HG03196 (cell line): ENCODE measurements around the gene C1QTNF12.
"Not testable (repeated sequence)": the region's sequence is repeated elsewhere in the genome, so short reads cannot be mapped to it uniquely, and the experiment has no call there.

Experiments used
- ATAC-seq: cut with Tn5 transposase; IDR thresholded peaks from one replicate; pipeline ENCODE4 v1.9.1; 2021; ENCODE audit not compliant: unreplicated experiment

The C1QTNF12 gene

GRCh38 chr1:1199961-1200875, 46.3 kb downstream of the C1QTNF12 start:
- ATAC-seq = no peak

DNA sequence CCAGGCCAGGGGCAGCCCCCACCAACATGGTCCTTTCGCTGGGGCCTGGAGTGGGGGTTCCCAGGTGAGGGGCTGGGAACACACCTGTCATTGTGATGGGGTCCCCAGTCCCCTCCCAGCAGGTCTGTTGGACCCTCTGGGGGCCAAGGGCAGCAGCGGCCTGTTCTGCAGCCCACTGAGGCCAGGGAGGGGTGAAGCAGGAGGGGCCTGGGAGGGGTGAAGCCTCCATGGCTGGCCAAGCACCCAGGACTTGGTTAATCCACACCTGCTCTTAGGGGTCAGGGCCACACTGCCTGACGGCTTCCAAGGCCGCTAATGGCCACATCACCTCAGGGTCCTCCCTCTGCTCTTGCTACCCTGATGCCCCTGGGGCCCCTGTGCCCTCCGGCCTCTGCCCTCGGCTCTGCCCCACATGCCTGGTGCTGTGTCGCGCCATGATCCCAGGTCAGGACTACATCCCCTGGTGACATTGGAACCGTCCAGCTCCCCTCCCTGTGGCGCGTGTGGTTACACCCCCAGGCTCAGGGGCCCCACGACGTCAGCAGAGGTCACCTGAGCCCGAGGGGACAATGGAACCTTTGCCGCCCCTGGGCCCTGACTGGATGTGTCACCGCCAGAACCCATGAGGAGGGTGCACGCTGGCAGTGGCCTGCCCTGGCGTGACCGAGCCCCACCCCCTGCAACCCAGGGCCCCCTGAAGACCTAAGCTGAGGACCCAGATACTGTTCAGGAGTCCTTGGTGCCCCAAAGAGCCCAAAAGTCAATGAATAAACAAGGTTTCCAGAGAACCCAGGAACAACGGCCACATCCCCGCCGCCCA, 47.2 kb downstream of the C1QTNF12 start:
- ATAC-seq = no peak

- no peak for ATAC-seq
These were observed 47.9 kb downstream of the C1QTNF12 start for GRCh38 chr1:1198423-1199140.

DNA sequence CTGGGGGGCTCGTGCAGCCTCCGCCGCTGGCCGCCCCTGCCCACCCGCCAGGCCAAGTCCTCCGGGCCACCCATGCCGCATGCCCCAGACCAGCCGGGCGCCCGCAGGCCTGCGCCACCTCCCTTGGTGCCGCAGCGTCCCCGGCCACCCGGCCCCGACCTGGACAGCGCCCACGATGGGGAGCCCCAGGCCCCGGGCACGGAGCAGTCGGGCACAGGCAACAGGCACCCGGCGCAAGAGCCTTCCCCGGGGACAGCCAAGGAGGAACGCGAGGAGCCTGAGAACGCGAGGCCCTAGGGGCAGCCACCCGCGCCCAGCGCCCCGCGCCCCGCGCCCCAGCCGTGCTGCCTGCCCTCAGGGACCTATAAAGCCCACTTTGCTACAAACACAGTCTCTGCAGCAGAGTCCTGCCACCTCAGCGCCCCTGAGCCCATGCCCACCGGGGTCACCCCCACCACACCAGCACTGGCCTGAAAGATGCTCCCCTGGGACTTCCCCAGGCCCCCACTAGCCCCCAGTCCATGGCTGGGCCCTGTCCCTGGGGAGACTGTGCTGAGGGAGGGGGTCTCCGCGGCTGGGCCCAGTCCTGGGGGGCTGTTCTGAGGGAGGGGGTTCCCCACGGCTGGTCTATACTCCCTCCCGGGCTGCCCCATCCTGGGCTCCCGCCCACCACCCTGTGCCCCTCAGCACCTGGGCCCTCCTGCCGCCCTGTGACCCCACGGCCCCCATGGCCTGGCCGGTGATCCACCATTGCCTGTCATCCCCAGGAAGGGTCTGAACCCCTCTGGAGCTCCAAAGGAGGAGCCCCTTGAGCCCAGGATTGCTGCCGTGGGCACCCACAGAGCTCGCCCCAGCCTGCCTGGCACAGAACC, 48.7 kb downstream of the C1QTNF12 start:
- no peak for ATAC-seq

DNA sequence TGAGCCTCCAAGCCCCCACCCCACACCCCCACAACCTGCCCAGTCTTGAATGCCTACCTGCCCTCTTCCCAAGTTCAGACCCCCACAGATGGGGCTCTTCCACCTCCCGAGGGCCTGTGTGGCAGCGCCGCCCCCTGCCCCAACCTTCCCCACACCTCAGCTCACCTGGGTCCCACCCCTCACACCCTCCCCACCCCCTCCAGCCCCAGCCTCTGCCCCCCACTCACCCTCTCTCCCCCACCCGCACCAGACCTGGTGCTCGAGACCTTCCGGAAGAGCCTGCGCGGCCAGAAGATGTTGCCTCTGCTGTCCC, 49.4 kb downstream of the C1QTNF12 start:
- ATAC-seq = no peak

- no peak for ATAC-seq
These were observed 49.9 kb downstream of the C1QTNF12 start for GRCh38 chr1:1196431-1197187.

DNA sequence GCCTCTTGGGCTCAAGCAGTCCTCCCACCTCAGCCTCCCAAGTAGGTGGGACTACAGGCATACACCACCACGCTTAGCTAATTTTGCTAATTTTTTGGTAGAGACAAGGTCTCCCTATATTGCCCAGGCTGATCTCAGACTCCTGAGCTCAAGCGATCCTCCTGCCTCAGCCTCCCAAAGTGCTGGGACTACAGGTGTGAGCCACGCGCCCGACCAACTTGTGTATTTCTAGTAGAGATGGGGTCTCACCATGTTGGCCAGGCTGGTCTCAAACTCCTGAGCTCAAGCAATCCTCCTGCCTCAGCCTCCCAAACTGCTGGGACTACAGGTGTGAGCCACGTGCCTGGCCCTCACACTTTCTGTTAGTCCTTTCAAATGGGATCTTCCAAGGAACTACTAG, 50.8 kb downstream of the C1QTNF12 start:
- ATAC-seq = not testable (repeated sequence)

DNA sequence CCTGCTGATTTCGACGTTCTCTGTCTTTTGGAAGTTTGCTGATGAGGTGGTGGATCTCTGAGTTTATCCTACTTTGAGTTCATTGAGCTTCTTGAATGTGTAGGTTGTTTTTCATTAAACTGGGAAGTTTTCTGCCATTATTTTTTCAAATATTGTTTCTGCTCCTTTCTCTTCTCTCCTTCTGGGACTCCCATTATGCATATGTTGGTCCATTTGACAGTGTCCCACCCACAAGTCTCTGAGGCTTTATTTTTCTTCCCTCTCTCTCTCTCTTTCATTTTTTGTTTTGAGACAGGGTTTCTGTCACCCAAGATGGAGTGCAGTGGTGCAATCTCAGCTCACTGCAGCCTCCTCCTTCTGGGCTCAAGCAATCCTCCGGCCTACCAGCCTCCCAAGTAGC, 51.8 kb downstream of the C1QTNF12 start:
- ATAC-seq = no peak
